H9 (cell line): Measurements from ENCODE around the gene MYRIP. TPM values are rescaled to one million over a fixed set of nuclear protein-coding genes. Genes with fewer than 3 reads are reported as not detected.

Experiments
- DNase-seq: peaks from one replicate; pipeline ENCODE4 v3.0.0-alpha.2; 2017
- H2AFZ ChIP-seq: one replicate; pipeline ENCODE4 v1.6.1; 2013; ENCODE audit warnings: mild to moderate bottlenecking, low read length, control low read depth, moderate library complexity
- H2AK5ac ChIP-seq: 2 replicates; pipeline ENCODE4 v1.6.1; 2013; ENCODE audit warnings: low read length, control low read depth, mixed read lengths; ENCODE audit not compliant: insufficient read length
- H2BK120ac ChIP-seq: one replicate; pipeline ENCODE4 v1.6.1; 2013; ENCODE audit warnings: low read depth, mild to moderate bottlenecking, low read length, control low read depth, inconsistent platforms; ENCODE audit not compliant: poor library complexity, severe bottlenecking
- H2BK12ac ChIP-seq: 2 replicates; pipeline ENCODE4 v1.6.1; 2013; ENCODE audit warnings: low read length, control low read depth, mixed read lengths, low read depth; ENCODE audit not compliant: insufficient read length
- H2BK15ac ChIP-seq: 2 replicates; pipeline ENCODE4 v1.6.1; 2013; ENCODE audit warnings: low read depth, low read length, control low read depth
- H2BK20ac ChIP-seq: one replicate; pipeline ENCODE4 v1.6.1; 2013; ENCODE audit warnings: low read depth, mild to moderate bottlenecking, low read length, control low read depth, inconsistent platforms; ENCODE audit not compliant: poor library complexity, severe bottlenecking
- H2BK5ac ChIP-seq: 2 replicates; pipeline ENCODE4 v1.6.1; 2013; ENCODE audit warnings: low read length, control low read depth, mixed read lengths; ENCODE audit not compliant: insufficient read length
- H3K14ac ChIP-seq: 2 replicates; pipeline ENCODE4 v1.6.1; 2013; ENCODE audit warnings: low read length, control low read depth; ENCODE audit not compliant: insufficient read depth
- H3K18ac ChIP-seq: 2 replicates; pipeline ENCODE4 v1.6.1; 2013; ENCODE audit warnings: low read depth, mild to moderate bottlenecking, mixed read lengths, low read length, control low read depth; ENCODE audit not compliant: insufficient read length
- H3K23ac ChIP-seq: 2 replicates; pipeline ENCODE4 v1.6.1; 2013; ENCODE audit warnings: low read length, control low read depth, mixed read lengths, low read depth; ENCODE audit not compliant: insufficient read length
- H3K23me2 ChIP-seq: 2 replicates; pipeline ENCODE4 v1.6.1; 2013; ENCODE audit warnings: low read depth, mild to moderate bottlenecking, mixed read lengths, low read length, control low read depth; ENCODE audit not compliant: insufficient read length, poor library complexity, severe bottlenecking
- H3K27ac ChIP-seq: 2 replicates; pipeline ENCODE4 v1.5.1; 2013; ENCODE audit warnings: low read length, control low read depth, mixed read lengths, low read depth; ENCODE audit not compliant: insufficient read length
- H3K27me3 ChIP-seq: 2 replicates; pipeline ENCODE4 v1.6.1; 2013; ENCODE audit warnings: low read length, control low read depth, inconsistent platforms; ENCODE audit not compliant: insufficient read depth
- H3K4ac ChIP-seq: 2 replicates; pipeline ENCODE4 v1.6.1; 2013; ENCODE audit warnings: low read depth, mild to moderate bottlenecking, control low read depth, inconsistent platforms, low read length, moderate library complexity
- H3K4me1 ChIP-seq: 2 replicates; pipeline ENCODE4 v1.6.1; 2013; ENCODE audit warnings: low read length, control low read depth, inconsistent platforms; ENCODE audit not compliant: insufficient read depth
- H3K4me2 ChIP-seq: 2 replicates; pipeline ENCODE4 v1.6.1; 2013; ENCODE audit warnings: low read length, control low read depth, mixed read lengths; ENCODE audit not compliant: insufficient read length, insufficient read depth
- H3K56ac ChIP-seq: 2 replicates; pipeline ENCODE4 v1.6.1; 2013; ENCODE audit warnings: low read depth, mild to moderate bottlenecking, mixed read lengths, low read length, control low read depth; ENCODE audit not compliant: insufficient read length
- H3K79me1 ChIP-seq: 2 replicates; pipeline ENCODE4 v1.6.1; 2013; ENCODE audit warnings: low read depth, mild to moderate bottlenecking, moderate library complexity, low read length, control low read depth, inconsistent platforms; ENCODE audit not compliant: insufficient read depth, poor library complexity, severe bottlenecking
- H3K79me2 ChIP-seq: 2 replicates; pipeline ENCODE4 v1.6.1; 2013; ENCODE audit warnings: low read length, control low read depth, inconsistent platforms; ENCODE audit not compliant: insufficient read depth
- H3K9ac ChIP-seq: 2 replicates; pipeline ENCODE4 v1.6.1; 2013; ENCODE audit warnings: low read length, control low read depth, mixed read lengths; ENCODE audit not compliant: insufficient read length; ENCODE audit errors: extremely low read depth
- H3K9me3 ChIP-seq: one replicate; pipeline ENCODE4 v1.6.1; 2013; ENCODE audit warnings: low read depth, low read length, inconsistent platforms; ENCODE audit not compliant: control insufficient read depth
- H3T11ph ChIP-seq: one replicate; pipeline ENCODE4 v1.6.1; 2013; ENCODE audit warnings: mild to moderate bottlenecking, low read length, control low read depth, inconsistent platforms
- H4K20me1 ChIP-seq: one replicate; pipeline ENCODE4 v1.6.1; 2013; ENCODE audit not compliant: control insufficient read depth, insufficient read length, insufficient read depth
- H4K5ac ChIP-seq: 2 replicates; pipeline ENCODE4 v1.6.1; 2013; ENCODE audit warnings: low read depth, mild to moderate bottlenecking, mixed read lengths, low read length, control low read depth; ENCODE audit not compliant: insufficient read length
- H4K8ac ChIP-seq: replicated peaks from 2 replicates; pipeline ENCODE4 v1.6.1; 2013; ENCODE audit warnings: low read length, control low read depth, mixed read lengths, low read depth; ENCODE audit not compliant: insufficient read length
- H4K91ac ChIP-seq: 2 replicates; pipeline ENCODE4 v1.6.1; 2013; ENCODE audit warnings: low read depth, mild to moderate bottlenecking, moderate library complexity, mixed read lengths, low read length, control low read depth; ENCODE audit not compliant: insufficient read length
- H3K27ac Mint-ChIP-seq, 3 experiments: 2 replicates in 2 of 3; 3 replicates in 1 of 3; pipeline ENCODE4 v1.8.0; 2020 to 2021; ENCODE audit warnings: mixed read lengths in 3 of 3, mild to moderate bottlenecking in 1 of 3, moderate library complexity in 1 of 3
- H3K27me3 Mint-ChIP-seq: 2 replicates; pipeline ENCODE4 v1.8.0; 2021; ENCODE audit warnings: low read depth, mild to moderate bottlenecking, moderate library complexity, mixed read lengths
- H3K36me3 Mint-ChIP-seq, 3 experiments: 2 replicates in 2 of 3; 3 replicates in 1 of 3; pipeline ENCODE4 v1.8.0; 2020 to 2021; ENCODE audit warnings: low read depth in 3 of 3, mixed read lengths in 3 of 3; ENCODE audit not compliant: insufficient read depth in 1 of 3
- H3K4me1 Mint-ChIP-seq, 2 experiments: 2 replicates each; pipeline ENCODE4 v1.8.0; 2020; ENCODE audit warnings: mixed read lengths in 2 of 2
- H3K4me3 Mint-ChIP-seq, 2 experiments: 2 replicates in 1 of 2; 3 replicates in 1 of 2; pipeline ENCODE4 v1.8.0; 2020 to 2021; ENCODE audit warnings: mild to moderate bottlenecking in 2 of 2, mixed read lengths in 2 of 2, moderate library complexity in 1 of 2
- H3K9me3 Mint-ChIP-seq, 2 experiments: 2 replicates in 1 of 2; 3 replicates in 1 of 2; pipeline ENCODE4 v1.8.0; 2020; ENCODE audit warnings: mild to moderate bottlenecking in 2 of 2, mixed read lengths in 2 of 2, moderate library complexity in 1 of 2
- WGBS: extraction: QIAGEN DNeasy Blood & Tissue Kit; methylation state at CpG from one replicate; pipeline ENCODE4 v1.1.7; 2013; ENCODE audit warnings: missing lambda C conversion rate, low lambda C conversion rate, mixed read lengths; ENCODE audit not compliant: insufficient read length; ENCODE audit errors: extremely low coverage; 5-methylcytosine and 5-hydroxymethylcytosine counted together
- total RNA-seq: library from RNA; stranded (reverse); gene quantifications from 2 replicates; pipeline ENCODE4 v1.2.1, GENCODE V29; 2021
- TF ChIP-seq, protein P1 (sequence below): fragments of 200-600 bp; sonication (generic); conservative IDR thresholded peaks from 3 replicates; pipeline ENCODE4 v1.8.0; 2021; ENCODE audit warnings: antibody characterized with exemption, mild to moderate bottlenecking

Gene MYRIP
- total RNA-seq, 1 experiment from 2014 or later = 1.8 TPM

DNA sequence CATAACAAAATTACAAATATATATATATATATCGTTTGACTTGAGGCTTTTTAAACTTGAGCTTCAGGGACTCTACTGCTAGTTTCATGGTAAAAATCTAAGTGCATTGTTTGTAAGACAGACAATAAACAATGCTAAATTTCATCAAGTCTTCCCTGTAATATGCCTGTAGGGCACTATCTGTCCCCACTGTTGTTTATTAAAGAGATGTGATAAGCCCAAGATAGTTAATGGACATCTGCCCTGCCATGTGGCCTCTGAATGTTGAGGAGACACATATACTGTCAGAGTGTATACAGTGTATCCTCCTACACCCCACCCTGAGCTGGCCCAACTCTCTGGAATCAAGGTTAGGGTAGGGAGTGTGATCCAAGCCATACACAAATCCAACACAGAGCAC is 485.0 kb downstream of the MYRIP start:
- H3K27ac Mint-ChIP-seq = no peak overlapping the region
- Histone ChIP-seq H2BK12ac (no peak overlapping the region), H3K79me1 (no peaks in the 10 kb centered on the region), H2AFZ (no peak overlapping the region), H3K9ac (no peak overlapping the region), H3K18ac (no peak overlapping the region), H3K27ac (no peak overlapping the region), H3K23ac (no peak overlapping the region), H2BK20ac (no peak overlapping the region), H3K9me3 (no peaks in the 10 kb centered on the region), H3K4ac (no peak overlapping the region), H2BK15ac (no peak overlapping the region), H3K4me2 (no peak overlapping the region), H3K14ac (no peak overlapping the region), H4K91ac (no peak overlapping the region), H4K8ac (no peak overlapping the region), H4K20me1 (no peaks in the 10 kb centered on the region), H2BK120ac (no peak overlapping the region), H3T11ph (no peak overlapping the region), H3K79me2 (no peaks in the 10 kb centered on the region), H2BK5ac (no peak overlapping the region), H3K56ac (no peak overlapping the region), H3K4me1 (0 out of 2 replicates have a peak, but pooled peaks cover 2% of the 10 kb centered on the region), H4K5ac (no peak overlapping the region), H2AK5ac (no peak overlapping the region), H3K23me2 (no peaks in the 10 kb centered on the region), H3K27me3 (no peaks in the 10 kb centered on the region)
- DNase-seq = no peak
- no peaks in the 10 kb centered on the region for H3K9me3 Mint-ChIP-seq
- TF ChIP-seq, protein P1, sequence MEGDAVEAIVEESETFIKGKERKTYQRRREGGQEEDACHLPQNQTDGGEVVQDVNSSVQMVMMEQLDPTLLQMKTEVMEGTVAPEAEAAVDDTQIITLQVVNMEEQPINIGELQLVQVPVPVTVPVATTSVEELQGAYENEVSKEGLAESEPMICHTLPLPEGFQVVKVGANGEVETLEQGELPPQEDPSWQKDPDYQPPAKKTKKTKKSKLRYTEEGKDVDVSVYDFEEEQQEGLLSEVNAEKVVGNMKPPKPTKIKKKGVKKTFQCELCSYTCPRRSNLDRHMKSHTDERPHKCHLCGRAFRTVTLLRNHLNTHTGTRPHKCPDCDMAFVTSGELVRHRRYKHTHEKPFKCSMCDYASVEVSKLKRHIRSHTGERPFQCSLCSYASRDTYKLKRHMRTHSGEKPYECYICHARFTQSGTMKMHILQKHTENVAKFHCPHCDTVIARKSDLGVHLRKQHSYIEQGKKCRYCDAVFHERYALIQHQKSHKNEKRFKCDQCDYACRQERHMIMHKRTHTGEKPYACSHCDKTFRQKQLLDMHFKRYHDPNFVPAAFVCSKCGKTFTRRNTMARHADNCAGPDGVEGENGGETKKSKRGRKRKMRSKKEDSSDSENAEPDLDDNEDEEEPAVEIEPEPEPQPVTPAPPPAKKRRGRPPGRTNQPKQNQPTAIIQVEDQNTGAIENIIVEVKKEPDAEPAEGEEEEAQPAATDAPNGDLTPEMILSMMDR = no peak
- WGBS = no CpG with 5 or more reads among the region's 1 CpG
- no peaks in the 10 kb centered on the region for H3K36me3 Mint-ChIP-seq
- H3K27me3 Mint-ChIP-seq = no peaks in the 10 kb centered on the region; the same call in 1 of the 2 replicates
- H3K4me3 Mint-ChIP-seq = no peak overlapping the region
- H3K4me1 Mint-ChIP-seq = peaks cover 19 to 36% of the 10 kb centered on the region in 2 experiments
